H1 (cell line): ENCODE measurements around the gene XKR7. TPM values are rescaled to one million over a fixed set of nuclear protein-coding genes. Genes with fewer than 3 reads are reported as not detected.

Experiments used
- BCL11A ChIP-seq, 2 experiments: IDR thresholded peaks; one replicate each; pipeline ENCODE4 v1.6.1; 2011; ENCODE audit warnings: low read depth in 2 of 2, low read length in 2 of 2, mild to moderate bottlenecking in 2 of 2
- CBX5 ChIP-seq: fragments of 300-800, 300-1000 bp; sonication (generic); IDR thresholded peaks from 2 replicates; pipeline ENCODE4 v1.7.1; 2016; ENCODE audit warnings: antibody characterized with exemption, low read length, low read depth
- CHD1 ChIP-seq: IDR thresholded peaks from 2 replicates; pipeline ENCODE4 v1.6.1; 2012; ENCODE audit warnings: low read depth, low read length, improper control_type of control experiment
- CHD2 ChIP-seq: IDR thresholded peaks from 2 replicates; pipeline ENCODE4 v1.6.1; 2012; ENCODE audit warnings: low read length, improper control_type of control experiment
- EP300 ChIP-seq, 2 experiments: IDR thresholded peaks; 1 replicate in 1 of 2; 2 replicates in 1 of 2; pipeline ENCODE4 v1.6.1; 2011 to 2012; ENCODE audit warnings: low read depth in 2 of 2, low read length in 2 of 2, mild to moderate bottlenecking in 2 of 2, borderline replicate concordance in 1 of 2, inconsistent platforms in 1 of 2, moderate library complexity in 1 of 2
- GTF2F1 ChIP-seq: IDR thresholded peaks from 2 replicates; pipeline ENCODE4 v1.6.1; 2012; ENCODE audit warnings: low read depth, low read length, improper control_type of control experiment, borderline replicate concordance
- HDAC2 ChIP-seq, 2 experiments: fragments of 300-600 bp in 1 of 2; sonication (generic) in 1 of 2; IDR thresholded peaks; 2 replicates each; pipeline ENCODE4 v1.6.1; 2011 to 2012; ENCODE audit warnings: low read depth in 2 of 2, low read length in 2 of 2, mild to moderate bottlenecking in 2 of 2, moderate library complexity in 2 of 2, borderline replicate concordance in 1 of 2, inconsistent platforms in 1 of 2
- JUN ChIP-seq: IDR thresholded peaks from 2 replicates; pipeline ENCODE4 v1.6.1; 2011; ENCODE audit warnings: low read depth, mild to moderate bottlenecking, improper control_type of control experiment, low read length
- KDM1A ChIP-seq: fragments of 200-600, 300-600 bp; sonication (generic); IDR thresholded peaks from 2 replicates; pipeline ENCODE4 v1.7.1; 2016; ENCODE audit warnings: mild to moderate bottlenecking, low read length, borderline replicate concordance
- KDM4A ChIP-seq: IDR thresholded peaks from one replicate; pipeline ENCODE4 v1.7.1; 2012; ENCODE audit warnings: low read depth, mild to moderate bottlenecking, moderate library complexity, low read length, inconsistent platforms; ENCODE audit not compliant: severe bottlenecking
- NANOG ChIP-seq: IDR thresholded peaks from 2 replicates; pipeline ENCODE4 v1.6.1; 2011; ENCODE audit warnings: low read length, low read depth, mild to moderate bottlenecking, inconsistent platforms; ENCODE audit not compliant: insufficient read depth, poor library complexity, severe bottlenecking
- PHF8 ChIP-seq: fragments of 200-600 bp; sonication (generic); conservative IDR thresholded peaks from 2 replicates; pipeline ENCODE4 v1.7.1; 2012; ENCODE audit warnings: low read depth, mild to moderate bottlenecking, inconsistent platforms, low read length, moderate library complexity
- POLR2AphosphoS5 ChIP-seq: IDR thresholded peaks from 2 replicates; pipeline ENCODE4 v1.6.1; 2011; ENCODE audit warnings: low read depth, low read length
- POU5F1 ChIP-seq: IDR thresholded peaks from 2 replicates; pipeline ENCODE4 v1.6.1; 2011; ENCODE audit warnings: low read depth, mild to moderate bottlenecking, low read length, moderate library complexity
- RXRA ChIP-seq: IDR thresholded peaks from 2 replicates; pipeline ENCODE4 v1.6.1; 2011; ENCODE audit warnings: low read depth, mild to moderate bottlenecking, low read length, moderate library complexity; ENCODE audit not compliant: insufficient read depth
- SAP30 ChIP-seq: fragments of 300-600 bp; sonication (generic); IDR thresholded peaks from 2 replicates; pipeline ENCODE4 v1.7.1; 2012; ENCODE audit warnings: low read length, moderate library complexity, mild to moderate bottlenecking, inconsistent platforms; ENCODE audit not compliant: insufficient read depth, insufficient replicate concordance
- SP1 ChIP-seq: IDR thresholded peaks from 2 replicates; pipeline ENCODE4 v1.6.1; 2011; ENCODE audit warnings: low read depth, low read length
- SP2 ChIP-seq: IDR thresholded peaks from 2 replicates; pipeline ENCODE4 v1.6.1; 2012; ENCODE audit warnings: mild to moderate bottlenecking, low read length, inconsistent platforms
- SUZ12 ChIP-seq: fragments of 200-600 bp; sonication (generic); IDR thresholded peaks from 2 replicates; pipeline ENCODE4 v1.6.1; 2012; ENCODE audit warnings: mild to moderate bottlenecking, inconsistent platforms, low read length, moderate library complexity, mixed read lengths
- TAF1 ChIP-seq: IDR thresholded peaks from 2 replicates; pipeline ENCODE4 v1.6.1; 2011; ENCODE audit warnings: mild to moderate bottlenecking, low read depth, low read length
- polyA plus RNA-seq, 7 experiments: library from polyadenylated mRNA; depleted of rRNA in 3 of 7; stranded (reverse) in 5 of 7; unstranded in 2 of 7; fragments of >200 nt in 5 of 7; fragments of 200-250 nt in 2 of 7; gene quantifications; 1 replicate in 5 of 7; 2 replicates in 1 of 7; 4 replicates in 1 of 7; pipeline versions ENCODE4 v1.2.1 to v1.2.3, GENCODE V29; 2011 to 2013; ENCODE audit warnings: missing spikeins in 2 of 7, mixed read lengths in 2 of 7
- total RNA-seq: library from RNA; stranded (reverse); fragmentation: NEBNext Ultra II Directional; extraction: Animal tissue kit (Norgen Biotek cat#: 25700); gene quantifications from 2 replicates; pipeline ENCODE4 v1.2.1, GENCODE V29; 2021
- TF ChIP-seq, protein P1 (sequence below): IDR thresholded peaks from 2 replicates; pipeline ENCODE4 v1.6.1; 2012; ENCODE audit warnings: inconsistent platforms
- TF ChIP-seq, protein P2 (sequence below): IDR thresholded peaks from 2 replicates; pipeline ENCODE4 v1.6.1; 2011; ENCODE audit warnings: low read depth, mild to moderate bottlenecking, low read length; ENCODE audit not compliant: insufficient read depth

The XKR7 gene
- total and polyA plus RNA-seq, 2 of the 8 experiments (the other 6 are each of a cell fraction or from before 2014, with no cell fraction given): 1.8 to 2.4 TPM

DNA sequence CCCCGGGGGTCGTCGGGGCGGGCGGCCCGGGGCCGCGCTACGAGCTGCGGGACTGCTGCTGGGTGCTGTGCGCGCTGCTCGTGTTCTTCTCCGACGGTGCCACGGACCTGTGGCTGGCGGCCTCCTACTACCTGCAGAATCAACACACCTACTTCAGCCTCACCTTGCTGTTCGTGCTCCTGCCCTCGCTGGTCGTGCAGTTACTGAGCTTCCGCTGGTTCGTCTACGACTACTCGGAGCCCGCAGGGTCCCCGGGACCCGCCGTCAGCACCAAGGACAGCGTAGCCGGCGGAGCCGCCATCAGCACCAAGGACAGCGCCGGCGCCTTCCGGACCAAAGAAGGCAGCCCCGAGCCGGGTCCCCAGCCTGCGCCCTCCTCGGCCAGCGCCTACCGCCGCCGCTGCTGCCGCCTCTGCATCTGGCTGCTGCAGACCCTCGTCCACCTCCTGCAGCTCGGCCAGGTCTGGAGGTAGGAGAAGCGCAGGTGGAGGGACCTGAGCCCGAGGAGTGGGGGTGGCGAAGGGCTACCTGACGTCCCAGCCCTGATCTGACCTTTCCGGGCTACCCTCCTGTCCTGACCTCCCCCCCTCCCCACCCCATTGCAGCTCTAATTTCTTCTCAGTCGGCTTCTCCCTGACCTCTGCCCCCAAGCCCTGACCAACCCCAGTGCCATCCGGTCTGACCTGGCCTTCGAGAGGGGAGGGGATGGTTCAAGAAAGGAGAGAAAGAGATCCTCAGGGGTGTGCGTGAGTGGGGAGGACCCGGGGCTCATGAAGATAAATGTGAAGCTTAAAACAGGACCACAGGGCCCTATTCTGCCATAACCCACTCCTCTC lies 558 bp downstream of the XKR7 start (continued):
- TF ChIP-seq SP1 (no peak; the same call in 1 of the 2 replicates), SUZ12 (no peak), EP300 (IDR thresholded peaks at IDR 0.05; ENCODE audit: borderline replicate concordance in 1 of 2, low read depth in 2 of 2, low read length in 2 of 2) (peak in 1 of 2 experiments; percentile 69; a peak in 1 of 3 replicates), SAP30 (peak; percentile 99), RXRA (0 out of 2 replicates have a peak, but pooled peaks have one; percentile 44), PHF8 (no peak), CHD2 (peak; percentile 32; the same call in 1 of the 2 replicates), POU5F1 (no peak), GTF2F1 (no peak), CBX5 (no peak), CHD1 (no peak), KDM4A (peak; percentile 72), HDAC2 (IDR thresholded peaks at IDR 0.05; ENCODE audit: borderline replicate concordance in 1 of 2, low read depth in 2 of 2, low read length in 2 of 2) (peak; percentile 100), BCL11A (IDR thresholded peaks at IDR 0.05; ENCODE audit: low read depth in 2 of 2, low read length in 2 of 2) (no peak), NANOG (no peak), KDM1A (peak; percentile 60; the same call in 1 of the 2 replicates), SP2 (no peak), JUN (no peak), TAF1 (peak; percentile 58), POLR2AphosphoS5 (peak; percentile 65; the same call in 1 of the 2 replicates)
- TF ChIP-seq, protein P1, sequence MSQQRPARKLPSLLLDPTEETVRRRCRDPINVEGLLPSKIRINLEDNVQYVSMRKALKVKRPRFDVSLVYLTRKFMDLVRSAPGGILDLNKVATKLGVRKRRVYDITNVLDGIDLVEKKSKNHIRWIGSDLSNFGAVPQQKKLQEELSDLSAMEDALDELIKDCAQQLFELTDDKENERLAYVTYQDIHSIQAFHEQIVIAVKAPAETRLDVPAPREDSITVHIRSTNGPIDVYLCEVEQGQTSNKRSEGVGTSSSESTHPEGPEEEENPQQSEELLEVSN: no peak
- TF ChIP-seq, protein P2, sequence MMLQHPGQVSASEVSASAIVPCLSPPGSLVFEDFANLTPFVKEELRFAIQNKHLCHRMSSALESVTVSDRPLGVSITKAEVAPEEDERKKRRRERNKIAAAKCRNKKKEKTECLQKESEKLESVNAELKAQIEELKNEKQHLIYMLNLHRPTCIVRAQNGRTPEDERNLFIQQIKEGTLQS: no peak
